Subcutaneous adipose tissue (tissue), 4 donors: ENCODE data around the gene MINDY4. TPM values are rescaled to one million over a fixed set of nuclear protein-coding genes. Genes with fewer than 3 reads are reported as not detected.

Source experiments
- total RNA-seq, 4 donors: library from RNA; depleted of rRNA; stranded (reverse); fragments of >200 nt; gene quantifications; one replicate each; pipeline ENCODE4 v1.1.0, GENCODE V29; 2016
- TF ChIP-seq, protein P1 (sequence below): fragments of 450-650 bp; IDR thresholded peaks from one replicate; pipeline ENCODE4 v1.5.1; 2016; ENCODE audit warnings: low read depth, mild to moderate bottlenecking, control low read depth, antibody characterized with exemption, moderate library complexity

MINDY4 gene
- total RNA-seq, 4 donors from 2014 or later: 3.7 to 8.5 (median 7.4) TPM

- TF ChIP-seq, protein P1, sequence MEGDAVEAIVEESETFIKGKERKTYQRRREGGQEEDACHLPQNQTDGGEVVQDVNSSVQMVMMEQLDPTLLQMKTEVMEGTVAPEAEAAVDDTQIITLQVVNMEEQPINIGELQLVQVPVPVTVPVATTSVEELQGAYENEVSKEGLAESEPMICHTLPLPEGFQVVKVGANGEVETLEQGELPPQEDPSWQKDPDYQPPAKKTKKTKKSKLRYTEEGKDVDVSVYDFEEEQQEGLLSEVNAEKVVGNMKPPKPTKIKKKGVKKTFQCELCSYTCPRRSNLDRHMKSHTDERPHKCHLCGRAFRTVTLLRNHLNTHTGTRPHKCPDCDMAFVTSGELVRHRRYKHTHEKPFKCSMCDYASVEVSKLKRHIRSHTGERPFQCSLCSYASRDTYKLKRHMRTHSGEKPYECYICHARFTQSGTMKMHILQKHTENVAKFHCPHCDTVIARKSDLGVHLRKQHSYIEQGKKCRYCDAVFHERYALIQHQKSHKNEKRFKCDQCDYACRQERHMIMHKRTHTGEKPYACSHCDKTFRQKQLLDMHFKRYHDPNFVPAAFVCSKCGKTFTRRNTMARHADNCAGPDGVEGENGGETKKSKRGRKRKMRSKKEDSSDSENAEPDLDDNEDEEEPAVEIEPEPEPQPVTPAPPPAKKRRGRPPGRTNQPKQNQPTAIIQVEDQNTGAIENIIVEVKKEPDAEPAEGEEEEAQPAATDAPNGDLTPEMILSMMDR: no peak
These were observed 160.8 kb downstream of the MINDY4 start for GRCh38 chr7:30931929-30932540.

DNA sequence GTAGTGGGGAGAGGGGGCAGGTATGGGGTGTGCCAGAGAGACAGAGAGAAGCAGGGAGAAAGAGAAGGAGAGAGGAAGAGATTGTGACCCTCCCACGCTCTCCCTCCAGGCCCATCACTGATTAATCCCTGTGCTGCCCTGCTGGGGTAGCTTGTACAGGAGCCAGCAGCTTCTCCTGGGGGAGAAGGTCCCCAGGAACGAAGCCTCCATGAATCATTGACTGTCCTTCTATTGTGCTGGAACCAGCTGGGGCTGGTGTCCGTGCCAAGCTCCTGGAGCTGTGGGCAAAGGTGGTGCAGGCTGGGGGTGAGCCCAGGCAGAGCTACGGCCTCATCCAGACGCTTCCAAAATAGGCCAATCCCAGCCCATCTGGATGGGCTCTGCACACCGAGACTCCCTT lies 161.3 kb downstream of the MINDY4 start:
- TF ChIP-seq, protein P1: no peak

- TF ChIP-seq, protein P1: no peak
These were observed 162.1 kb downstream of the MINDY4 start for GRCh38 chr7:30933124-30933974.

GRCh38 chr7:30934225-30934624 lies 163.0 kb downstream of the MINDY4 start:
- TF ChIP-seq, protein P1: no peak

DNA sequence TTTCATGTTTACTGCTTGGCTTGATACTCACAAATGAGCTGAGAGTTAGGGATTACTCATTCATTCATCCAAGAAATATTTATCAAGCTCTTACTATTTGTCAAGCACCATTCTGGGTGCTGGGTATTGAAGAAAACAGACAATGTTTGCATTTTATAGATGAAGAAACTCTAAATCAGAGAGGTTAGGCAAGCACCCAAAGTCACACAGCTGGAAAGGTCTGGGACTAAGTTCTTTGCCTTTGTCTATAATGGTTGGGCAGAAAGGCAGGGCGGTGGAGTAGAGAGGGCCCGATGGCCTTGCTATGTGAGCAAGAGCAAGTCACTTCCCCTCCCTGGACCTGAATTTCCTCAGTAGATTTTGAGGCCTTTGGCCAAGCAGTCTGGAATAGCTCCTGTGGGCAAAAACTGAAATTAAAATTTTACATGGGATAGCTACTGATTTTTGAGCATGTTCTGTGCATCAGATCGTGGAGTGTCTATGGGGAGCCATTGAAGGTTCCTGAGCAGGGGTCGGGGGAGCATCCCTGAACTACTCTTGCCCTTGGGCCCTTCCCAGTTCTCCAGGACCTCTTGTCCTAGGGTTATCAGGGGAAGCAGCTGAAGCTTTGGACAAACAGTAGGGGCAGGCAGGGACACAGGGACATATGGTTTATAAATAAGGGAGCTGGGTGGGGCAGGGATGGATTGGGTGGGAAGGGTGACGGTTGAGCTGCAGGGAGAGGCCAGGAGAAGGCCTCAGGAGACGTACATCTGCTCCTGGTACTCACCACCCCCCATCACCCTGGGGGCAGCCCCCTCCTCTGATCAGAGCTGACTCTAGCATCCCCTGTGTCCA lies 163.7 kb downstream of the MINDY4 start:
- TF ChIP-seq, protein P1: no peak

GRCh38 chr7:30935569-30935877 lies 164.3 kb downstream of the MINDY4 start:
- TF ChIP-seq, protein P1: no peak
